Measurements from ENCODE around the gene PPP1R3F.

PPP1R3F gene

GRCh38 chrX:49269767-49270248 lies at the start of gene PPP1R3F:
PPP1R3F (plus strand) TSS chrX:49269793; CDS start chrX:49269870, 77 bp downstream.
- no peak for DNase-seq

- DNase-seq, result no peak
Observed at GRCh38 chrX:49220100-49220499, 49.5 kb upstream of the PPP1R3F start.

- no peak for DNase-seq
Observed at GRCh38 chrX:49221868-49222267, 47.7 kb upstream of the PPP1R3F start.

DNA sequence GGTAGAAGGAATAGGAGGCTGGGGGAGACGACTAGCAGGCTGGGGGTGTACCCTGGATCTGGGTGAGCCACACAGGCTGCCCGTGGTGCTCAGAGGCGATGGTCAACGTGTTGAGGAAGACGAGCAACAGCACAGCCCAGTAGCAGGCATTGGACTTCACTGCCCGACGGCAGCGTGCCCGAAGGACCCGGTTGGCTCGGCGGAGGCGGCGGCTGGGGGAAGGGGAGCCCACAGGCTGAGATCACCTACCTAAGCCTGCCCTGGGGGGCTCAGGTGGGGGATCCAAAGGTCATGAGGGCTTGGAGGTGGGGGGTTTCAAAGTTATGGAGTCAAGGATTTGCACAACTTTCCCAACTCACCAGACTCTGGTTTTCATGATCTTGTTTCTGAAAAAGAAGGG lies 43.7 kb upstream of the PPP1R3F start:
- no peak for DNase-seq

- no peak for DNase-seq
Observed at GRCh38 chrX:49226946-49227345, 42.6 kb upstream of the PPP1R3F start.

GRCh38 chrX:49227726-49228125 lies 41.9 kb upstream of the PPP1R3F start:
- no peak for DNase-seq

DNA sequence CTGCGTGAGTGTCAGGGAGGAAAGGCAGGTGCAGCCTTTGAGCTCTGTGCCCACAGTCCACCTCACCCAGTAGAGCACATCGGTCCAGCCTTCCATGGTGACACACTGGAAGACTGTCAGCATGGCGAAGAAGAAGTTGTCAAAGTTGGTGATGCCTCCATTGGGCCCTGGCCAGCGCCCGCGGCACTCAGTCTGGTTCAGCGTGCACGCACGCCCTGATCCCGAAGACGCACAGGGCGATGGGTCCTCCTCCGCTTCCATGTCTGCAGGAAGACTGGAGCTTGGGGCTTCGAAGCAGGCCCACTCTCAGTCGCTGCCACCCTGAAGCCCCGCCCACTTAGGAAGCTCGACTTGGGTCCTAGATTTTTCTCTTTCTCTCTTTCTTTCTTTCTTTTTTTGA lies 41.4 kb upstream of the PPP1R3F start:
- no peak for DNase-seq

DNA sequence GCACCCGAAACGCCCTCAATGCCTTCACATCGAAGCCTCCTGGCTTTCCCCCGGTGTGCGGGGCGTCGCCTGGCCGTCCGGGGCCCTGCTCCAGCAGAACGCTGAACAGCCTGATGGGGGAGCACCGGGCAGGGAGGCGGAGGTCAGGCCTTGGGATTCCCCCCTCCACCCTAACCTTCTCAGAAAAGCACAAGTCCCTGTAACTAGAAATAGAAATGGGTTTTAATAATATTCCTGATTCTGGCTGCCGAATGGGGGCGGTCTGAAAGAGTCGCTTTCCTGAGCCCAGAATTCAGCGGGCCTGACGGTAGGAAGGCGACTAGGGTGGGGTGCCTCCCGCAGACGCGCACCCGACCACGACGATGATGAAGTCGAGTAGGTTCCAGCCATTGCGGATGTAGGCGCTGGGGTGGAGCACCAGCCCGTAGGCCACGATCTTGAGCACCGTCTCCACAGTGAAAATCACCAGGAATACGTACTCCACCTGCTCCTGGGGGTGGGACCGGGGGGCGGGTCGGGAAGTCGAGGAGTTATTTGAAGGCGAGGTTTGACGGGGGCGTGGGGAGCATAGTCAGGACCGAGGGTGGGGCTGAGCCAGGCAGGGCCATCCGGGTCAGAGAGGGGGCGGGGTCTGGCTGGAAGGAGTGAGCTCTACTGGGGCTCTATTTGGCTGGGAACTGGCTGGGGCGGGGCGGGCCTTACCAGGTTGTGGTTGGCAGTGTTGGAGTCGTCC lies 38.9 kb upstream of the PPP1R3F start:
- no peak for DNase-seq

DNA sequence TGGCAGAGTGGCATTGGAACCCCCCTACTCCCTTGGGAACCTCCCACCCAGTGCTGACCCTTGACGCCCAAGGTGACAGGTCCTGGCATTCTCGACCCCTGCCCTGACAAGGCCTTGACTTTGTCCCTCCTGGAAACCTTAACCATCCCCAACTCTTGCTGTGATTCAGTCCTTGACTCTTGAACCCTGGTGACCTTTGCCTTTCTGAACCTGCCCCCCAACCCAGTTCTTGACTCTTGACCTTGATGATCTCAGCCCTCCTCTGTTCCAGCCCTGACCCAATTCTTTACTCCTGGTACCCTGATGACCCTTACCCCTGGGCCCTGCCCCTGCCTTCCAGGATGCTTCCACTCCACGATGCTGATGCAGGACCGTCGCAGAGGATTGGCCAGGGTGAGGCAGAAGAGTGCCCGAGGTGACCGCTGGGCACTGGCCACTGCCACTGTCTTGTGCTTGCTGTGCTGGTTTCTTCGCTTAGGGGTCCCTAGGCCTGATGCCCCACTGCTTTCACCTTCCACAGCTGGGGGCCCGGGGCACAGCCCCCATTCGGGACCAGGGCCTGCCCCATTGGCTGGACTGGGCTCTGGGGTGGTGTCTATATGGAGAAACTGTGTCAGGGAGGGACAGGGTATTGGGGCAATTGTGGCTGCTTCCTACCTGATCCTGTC lies 38.1 kb upstream of the PPP1R3F start:
- DNase-seq, result no peak

DNA sequence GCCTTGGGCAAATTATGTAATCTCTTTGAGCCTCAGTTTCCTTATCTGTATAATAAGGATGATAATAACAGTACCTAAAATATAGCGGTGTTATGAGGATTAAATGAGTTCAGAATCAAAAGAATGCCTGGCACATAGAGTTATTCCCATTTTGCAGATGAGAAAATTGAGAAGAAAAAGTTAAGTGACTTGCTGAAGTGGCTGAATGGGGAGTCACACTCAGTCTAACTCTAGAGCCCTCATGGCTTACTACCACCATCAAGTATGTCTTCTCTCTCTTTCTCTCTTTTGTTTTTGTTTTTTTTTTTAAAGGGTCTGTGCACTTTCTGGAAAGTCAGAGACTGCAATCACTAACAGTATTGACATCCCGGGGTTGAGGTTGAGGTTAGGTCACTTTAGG lies 37.1 kb upstream of the PPP1R3F start:
- DNase-seq, result no peak

DNA sequence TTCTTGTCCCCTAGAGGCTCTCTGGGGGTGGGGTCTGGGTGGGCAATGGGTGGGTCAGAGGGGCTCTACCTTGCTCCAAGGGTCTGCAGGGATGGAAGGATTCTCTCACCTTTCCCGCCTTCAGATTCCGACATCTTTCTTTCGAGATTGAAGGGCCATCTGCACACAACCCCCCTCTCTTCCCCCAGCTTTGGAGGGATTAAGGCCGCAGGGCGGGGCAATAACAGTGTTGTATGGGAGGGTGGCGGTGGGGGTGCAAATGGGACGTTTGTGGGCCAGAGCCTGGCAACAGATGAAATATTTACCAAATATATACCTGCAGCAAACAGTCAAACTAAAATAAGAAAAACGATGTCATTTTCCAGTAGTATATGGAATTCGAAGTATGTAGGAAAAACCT lies 36.4 kb upstream of the PPP1R3F start, which contains the start of gene CACNA1F:
Gene CACNA1F, minus strand, starts transcription at position 165 of the 400 bp plus-strand sequence. Its CDS starts 31 bp downstream, at position 134.
- DNase-seq, result no peak

GRCh38 chrX:49233887-49234555 lies 35.6 kb upstream of the PPP1R3F start:
- DNase-seq, result no peak

DNA sequence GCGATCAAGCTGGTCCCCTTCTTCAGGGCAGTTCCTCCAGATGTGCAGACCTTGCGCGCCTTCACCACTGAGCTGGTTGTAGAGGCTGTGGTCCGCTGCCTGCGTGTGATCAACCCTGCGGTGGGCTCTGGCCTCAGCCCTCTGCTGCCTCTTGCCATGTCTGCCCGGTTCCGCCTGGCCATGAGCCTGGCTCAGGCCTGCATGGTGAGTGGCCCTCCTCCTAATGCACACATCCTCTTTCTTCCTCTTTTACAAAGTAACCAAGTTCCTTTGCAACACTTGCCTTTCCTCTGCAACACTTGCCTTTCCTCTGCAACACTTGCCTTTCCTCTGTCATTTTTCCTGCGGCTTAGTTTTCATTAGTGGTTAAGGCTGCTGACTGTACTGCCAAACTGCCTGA lies 32.5 kb upstream of the PPP1R3F start:
- DNase-seq, result no peak

DNA sequence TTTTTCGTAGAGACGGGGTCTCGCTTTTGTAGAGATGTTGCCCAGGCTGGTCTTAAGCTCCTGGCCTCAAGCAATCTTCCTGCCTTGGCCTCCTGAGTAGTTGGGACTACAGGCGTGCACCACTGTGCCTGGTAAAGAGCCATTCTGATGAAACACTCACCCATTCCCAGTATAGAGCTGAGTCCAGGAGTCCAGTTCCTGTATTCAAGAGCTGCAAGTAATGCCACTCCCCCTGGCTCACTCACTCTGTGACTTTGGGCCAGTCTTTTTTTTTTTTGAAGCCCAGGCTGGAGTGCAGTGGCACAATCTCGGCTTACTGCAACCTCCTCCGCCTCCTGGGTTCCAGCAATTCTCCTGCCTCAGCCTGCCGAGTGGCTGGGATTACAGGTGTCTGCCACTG lies 30.9 kb upstream of the PPP1R3F start:
- no peak for DNase-seq

DNA sequence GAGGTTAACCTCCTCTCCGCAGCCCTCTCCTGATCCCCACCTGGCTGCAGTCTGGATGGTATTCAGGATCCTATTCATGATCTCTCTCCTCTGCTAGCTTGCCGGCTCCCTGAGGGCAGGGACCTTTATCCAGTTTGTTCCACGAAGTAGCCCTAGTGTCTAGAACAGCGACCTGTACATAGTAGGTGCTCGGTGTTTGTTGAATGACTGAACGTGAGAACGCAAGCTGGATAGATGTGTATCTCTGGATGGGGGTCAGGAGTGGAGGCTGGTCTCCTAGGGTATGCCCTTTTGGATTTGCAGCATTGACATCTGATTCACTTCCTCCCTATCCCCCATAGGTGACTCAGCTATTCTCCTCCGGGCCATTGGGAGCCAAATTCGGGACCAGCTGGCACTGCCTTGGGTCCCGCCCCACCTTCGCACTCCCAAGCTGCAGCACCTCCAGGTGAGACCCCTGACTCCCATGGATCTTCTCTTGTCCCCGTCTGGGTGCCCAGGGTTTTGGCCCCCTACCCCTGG lies 27.0 kb upstream of the PPP1R3F start:
- DNase-seq, result no peak

DNA sequence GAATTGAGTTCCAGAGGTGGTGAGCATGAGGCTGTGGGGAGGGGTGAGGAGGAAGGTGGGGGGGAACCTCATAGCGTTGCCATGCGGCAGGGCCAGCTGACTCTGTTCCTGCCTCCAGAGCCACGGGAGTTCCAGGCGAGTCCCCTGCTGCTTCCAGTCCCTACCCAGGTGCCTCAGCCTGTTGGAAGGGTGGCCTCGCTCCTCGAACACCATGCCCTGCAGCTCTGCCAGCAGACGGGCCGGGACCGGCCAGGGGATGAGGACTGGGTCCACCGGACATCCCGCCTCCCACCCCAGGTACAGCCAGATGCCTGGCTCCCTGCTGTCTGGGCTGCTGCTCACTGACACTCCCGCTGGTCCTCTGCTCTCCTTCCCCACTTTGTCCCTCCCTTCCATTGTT lies 26.4 kb upstream of the PPP1R3F start:
- no peak for DNase-seq

GRCh38 chrX:49244207-49244606 lies 25.4 kb upstream of the PPP1R3F start:
- no peak for DNase-seq

- DNase-seq, result no peak
Observed at GRCh38 chrX:49246541-49246940, 23.1 kb upstream of the PPP1R3F start.

DNA sequence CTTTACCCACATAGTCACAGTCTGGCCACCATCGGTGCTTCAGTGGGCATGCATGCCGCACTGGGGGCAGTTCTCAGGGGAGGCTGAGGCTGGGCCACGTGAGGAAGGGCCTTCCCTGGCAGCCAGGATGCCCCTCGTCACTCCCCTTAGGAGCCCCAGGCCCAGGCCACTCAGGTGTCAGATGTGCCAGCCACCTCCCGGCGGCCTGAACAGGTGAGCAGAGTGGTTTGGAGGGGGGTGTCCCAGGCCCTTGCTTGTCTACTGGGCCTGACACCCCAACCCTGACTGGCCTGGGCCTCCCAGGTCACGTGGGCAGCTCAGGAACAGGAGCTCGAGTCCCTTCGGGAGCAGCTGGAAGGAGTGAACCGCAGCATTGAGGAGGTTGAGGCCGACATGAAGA lies 22.2 kb upstream of the PPP1R3F start:
- no peak for DNase-seq

- DNase-seq, result no peak
Observed at GRCh38 chrX:49247916-49248811, 21.4 kb upstream of the PPP1R3F start.

DNA sequence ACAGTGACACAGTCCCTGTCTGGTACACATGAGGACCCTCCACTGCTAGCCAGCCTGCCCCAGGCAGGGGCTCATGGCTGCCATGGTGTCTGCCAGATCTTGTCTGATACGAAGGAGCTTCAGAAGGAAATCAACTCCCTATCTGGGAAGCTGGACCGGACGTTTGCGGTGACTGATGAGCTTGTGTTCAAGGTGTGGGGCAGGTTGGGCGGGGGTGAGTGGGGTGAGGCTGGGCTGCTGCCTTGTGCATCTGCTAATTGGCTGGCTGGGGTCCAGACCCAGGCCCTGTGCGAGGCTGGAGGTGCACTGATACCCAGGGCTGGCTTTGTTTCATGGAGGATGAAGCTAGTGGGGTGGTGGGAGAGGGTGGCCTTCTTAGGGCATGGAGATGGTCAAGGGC lies 20.5 kb upstream of the PPP1R3F start:
- DNase-seq, result no peak

DNA sequence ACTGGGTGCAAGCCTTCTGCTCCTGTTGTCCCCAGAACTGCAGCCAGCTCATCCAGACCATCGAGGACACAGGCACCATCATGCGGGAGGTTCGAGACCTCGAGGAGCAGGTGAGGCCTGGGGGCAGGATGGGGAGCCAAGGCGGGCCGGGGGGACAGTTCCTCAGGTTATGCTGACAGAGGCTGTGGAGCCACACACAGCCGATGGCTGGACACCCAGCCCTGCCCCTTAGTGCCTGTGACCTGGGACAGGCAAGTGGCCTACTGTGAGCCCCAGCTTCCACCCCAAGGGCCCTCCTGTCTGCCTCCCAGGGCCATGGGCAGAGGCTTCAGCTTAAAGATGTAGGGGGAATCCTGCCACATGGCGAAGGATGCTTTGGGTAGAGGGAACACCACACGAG lies 20.0 kb upstream of the PPP1R3F start:
- DNase-seq, result no peak

DNA sequence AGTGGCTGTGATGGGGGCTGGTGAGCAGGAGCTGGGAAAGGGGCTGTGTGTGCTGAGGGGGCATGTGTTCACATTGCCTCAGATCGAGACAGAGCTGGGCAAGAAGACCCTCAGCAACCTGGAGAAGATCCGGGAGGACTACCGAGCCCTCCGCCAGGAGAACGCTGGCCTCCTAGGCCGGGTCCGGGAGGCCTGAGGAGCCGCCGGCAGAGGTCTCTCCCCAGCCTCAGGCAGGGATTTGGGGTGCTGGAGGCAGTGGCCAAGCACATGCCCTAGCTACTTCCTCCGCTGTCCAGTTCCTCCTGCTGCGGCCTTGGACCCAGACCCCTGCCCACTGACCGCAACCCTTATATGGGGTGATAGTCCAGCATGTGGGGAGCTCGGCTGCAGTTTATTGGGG lies 19.5 kb upstream of the PPP1R3F start:
- DNase-seq, result no peak

All from NCI-H2081 treated with DMSO at 0.1 percent for 48 hours (cell line).